Left ventricle myocardium superior (tissue), 1 donor: ENCODE results near the gene SMPD3. TPM values are rescaled to one million over a fixed set of nuclear protein-coding genes. Genes with fewer than 3 reads are reported as not detected.

Source experiments
- ATAC-seq: fragments of 200-7000 bp; cut with Tn5 transposase; one replicate; pipeline ENCODE4 v1.9.1; 2020; ENCODE audit warnings: mild to moderate bottlenecking, moderate library complexity
- DNase-seq: peaks from one replicate; pipeline ENCODE4 v3.0.0-alpha.2; 2020
- intact Hi-C: fragments of 100-400 bp; cut with micrococcal nuclease; formaldehyde crosslinking; loops from one replicate; pipeline ENCODE4 v1.11.0; 2022
- total RNA-seq: library from RNA; stranded (reverse); fragmentation: NEBNext Ultra II Directional; extraction: Animal tissue kit (Norgen Biotek cat#: 25700); gene quantifications from one replicate; pipeline ENCODE4 v1.2.1, GENCODE V29; 2021
- donor health status: DM: no; HTN: yes; CAD: no; lungs with severe emphysema.

The SMPD3 gene
- total RNA-seq, 1 donor from 2014 or later: 1.2 TPM

- DNase-seq (no peak), ATAC-seq (no peak)
- intact Hi-C loops: no loop called here
Observed at GRCh38 chr16:68475071-68475470, 26.8 kb upstream of the SMPD3 start.

GRCh38 chr16:68473358-68474070 is 25.2 kb upstream of the SMPD3 start:
- intact Hi-C loops: no loop called here
- no peak for DNase-seq
- ATAC-seq: peak; percentile 12

DNA sequence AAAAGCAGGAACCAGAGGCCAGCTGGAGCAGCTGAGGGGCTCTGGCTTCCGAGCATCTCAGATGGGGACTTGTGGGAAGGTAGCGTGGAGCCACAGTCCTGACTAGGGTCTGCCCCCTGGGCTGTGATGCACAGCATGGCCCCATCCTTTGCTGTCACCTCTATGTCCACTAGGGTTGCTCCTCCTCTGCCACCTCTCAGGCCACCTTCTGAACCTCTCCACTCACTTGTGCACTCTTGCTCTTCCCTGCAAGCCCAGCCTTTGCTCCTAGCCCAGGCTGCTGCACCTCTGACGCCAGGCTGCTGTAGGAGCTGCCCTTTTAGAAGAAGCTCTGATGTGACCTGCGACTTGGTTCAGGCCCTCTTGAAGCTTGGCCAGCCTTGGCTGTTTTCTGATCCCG is 24.3 kb upstream of the SMPD3 start:
- no peak for ATAC-seq
- no peak for DNase-seq
- intact Hi-C loops: no loop called here

DNA sequence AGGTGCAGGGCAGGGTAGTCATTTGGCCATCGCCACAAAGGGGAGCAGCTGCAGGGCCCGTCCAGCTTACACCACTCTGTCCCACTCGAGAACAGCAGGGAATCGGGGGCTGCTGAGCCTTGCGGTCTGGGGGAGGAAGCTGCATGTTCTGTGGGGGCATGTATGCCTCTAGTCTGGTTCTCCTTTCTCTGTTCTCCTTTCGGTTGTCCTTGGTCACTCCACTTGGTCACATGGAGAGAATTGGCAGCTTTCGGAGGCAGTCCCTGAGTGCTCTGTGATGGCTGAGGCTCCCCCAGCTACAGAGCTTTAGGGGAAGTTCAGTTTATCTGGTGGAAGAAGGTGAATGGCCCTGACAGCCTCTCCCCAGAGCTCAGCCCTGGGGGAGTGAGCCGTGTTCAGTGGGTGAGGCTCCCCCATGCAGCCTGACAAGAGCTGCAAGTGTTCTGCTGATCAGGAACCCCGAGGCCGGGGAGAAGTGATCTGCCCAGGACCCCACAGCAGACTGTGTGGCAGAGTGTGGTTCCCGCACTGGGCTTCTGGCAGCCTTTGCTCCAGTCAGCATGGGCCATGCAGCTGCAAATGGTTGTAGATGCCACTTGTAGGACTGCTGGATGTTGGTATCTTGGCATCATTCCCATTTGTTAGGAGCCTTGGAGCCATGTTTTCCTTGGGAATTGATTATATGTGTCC is 22.3 kb upstream of the SMPD3 start:
- intact Hi-C loops: no loop called here
- peak; percentile 40 for DNase-seq
- peak; percentile 91 for ATAC-seq

DNA sequence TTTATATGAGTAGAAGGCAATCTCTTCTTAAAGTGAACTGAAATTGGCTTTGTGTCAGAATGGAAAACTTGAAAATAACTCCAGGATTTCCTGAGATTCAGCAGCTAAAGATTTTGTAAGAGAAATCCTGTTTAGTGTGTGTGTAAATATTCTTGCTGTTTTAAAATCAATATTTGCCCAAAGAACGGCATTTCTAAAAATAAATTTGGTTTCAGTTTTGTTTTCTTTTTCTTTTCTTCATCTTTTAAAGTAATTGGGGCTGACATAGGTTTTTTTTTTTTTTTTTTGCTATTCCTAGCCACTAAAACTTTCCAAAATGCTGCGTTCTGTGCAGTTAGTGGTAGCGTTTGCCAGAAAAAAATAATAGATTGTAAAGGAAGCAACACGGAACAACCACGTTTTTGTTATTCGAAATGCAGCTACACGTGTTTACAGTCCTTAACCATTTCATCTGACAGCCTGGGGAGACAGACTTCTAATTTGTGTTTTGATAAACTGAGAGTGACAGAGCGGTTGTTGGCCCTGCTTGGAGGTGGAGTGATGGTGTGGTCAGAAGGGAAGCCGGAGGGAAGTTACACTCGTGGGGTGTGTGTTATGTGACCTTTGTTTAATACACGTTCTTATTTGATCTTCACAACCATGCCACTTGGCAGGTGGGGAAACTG is 21.6 kb upstream of the SMPD3 start:
- intact Hi-C loops: no loop called here
- peak; percentile 49 for ATAC-seq
- DNase-seq: no peak

- intact Hi-C loops: no loop called here
Observed at GRCh38 chr16:68468842-68469241, 20.5 kb upstream of the SMPD3 start.

DNA sequence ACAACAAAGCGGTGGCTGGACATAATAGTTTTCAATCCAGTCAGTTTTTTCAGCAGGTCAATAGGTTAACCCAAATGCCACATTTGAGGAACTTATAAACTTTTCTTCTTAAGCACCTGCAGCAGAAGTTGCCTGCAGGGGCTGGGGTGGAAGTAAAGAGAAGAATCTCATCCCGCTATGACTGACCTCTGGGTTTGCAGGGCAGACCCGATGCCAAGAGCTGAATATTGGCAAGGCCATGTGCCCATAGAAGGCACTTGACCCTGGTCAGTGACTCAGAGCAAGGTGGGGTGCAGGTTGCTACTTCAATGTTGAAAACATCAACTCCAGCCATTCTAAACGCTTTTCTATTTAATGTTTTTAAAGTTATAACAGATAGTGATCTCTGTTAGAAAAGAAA is 17.9 kb upstream of the SMPD3 start:
- ATAC-seq (no peak), DNase-seq (no peak)
- intact Hi-C loops: no loop called here

More at GRCh38 chr16:68468842-68469241, 20.5 kb upstream of the SMPD3 start:
- ATAC-seq: no peak
- no peak for DNase-seq

DNA sequence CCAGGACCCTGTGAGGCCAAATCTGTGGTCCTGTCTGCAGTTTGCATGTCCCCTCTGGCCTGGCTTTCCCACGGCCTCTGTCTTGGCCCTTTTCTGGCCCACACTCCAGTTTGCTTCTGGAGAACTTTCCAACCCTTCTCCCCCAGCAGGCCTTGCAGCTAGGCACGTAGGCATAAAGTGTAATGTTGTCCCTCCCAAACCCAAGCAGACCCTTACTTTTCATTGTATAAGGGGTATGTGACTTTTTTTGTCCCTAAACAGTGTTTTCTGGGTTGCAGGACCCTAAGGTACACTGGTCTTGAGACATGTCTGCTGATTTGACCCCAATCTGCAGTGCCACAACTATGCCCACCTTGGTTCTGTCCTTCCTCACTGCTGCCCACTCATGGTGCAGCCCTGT is 15.6 kb upstream of the SMPD3 start:
- DNase-seq: no peak
- ATAC-seq: no peak
- intact Hi-C loops: no loop called here

DNA sequence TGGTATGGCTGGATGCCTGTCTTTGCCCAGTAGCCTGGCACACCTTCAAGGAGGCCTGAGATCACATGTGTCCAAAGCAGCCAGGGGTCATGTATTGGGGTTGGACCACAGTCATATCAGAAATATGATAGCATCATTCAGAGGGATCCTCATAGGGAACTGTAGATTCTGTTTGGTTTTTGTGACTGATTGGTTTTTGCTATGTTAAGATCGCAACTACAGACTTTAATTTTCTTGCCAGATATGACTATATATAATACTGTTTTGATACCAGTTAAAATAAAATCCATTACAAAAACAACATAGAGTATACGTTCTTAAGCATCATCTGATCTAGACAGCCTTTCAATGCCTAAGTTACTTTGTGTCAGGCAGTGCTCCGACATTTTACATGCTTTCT is 11.8 kb upstream of the SMPD3 start:
- intact Hi-C loops: no loop called here
- no peak for DNase-seq
- ATAC-seq: no peak

- ATAC-seq: no peak
- intact Hi-C loops: no loop called here
- no peak for DNase-seq
Observed at GRCh38 chr16:68459457-68459856, 11.1 kb upstream of the SMPD3 start.

DNA sequence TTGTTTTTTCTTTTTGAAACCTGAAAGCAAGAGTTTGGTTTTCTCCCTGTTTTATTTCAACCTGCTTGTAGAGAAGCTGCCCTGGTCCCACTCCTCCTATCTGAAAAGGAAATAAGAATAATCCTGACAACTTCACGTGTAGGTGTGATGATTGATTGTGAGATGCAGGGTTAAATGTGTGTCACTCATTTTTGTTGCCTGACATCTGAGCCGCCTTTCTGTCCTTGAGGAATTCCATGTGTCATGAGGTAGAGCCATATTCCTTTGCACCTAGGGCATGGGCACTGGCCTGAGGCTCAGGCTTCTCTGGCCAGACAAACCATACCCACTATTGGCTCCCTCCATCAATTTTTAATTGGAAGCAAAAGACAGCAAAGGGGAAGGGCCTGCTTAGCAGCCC is 10.2 kb upstream of the SMPD3 start:
- ATAC-seq (no peak), DNase-seq (no peak)
- intact Hi-C loops: no loop called here

DNA sequence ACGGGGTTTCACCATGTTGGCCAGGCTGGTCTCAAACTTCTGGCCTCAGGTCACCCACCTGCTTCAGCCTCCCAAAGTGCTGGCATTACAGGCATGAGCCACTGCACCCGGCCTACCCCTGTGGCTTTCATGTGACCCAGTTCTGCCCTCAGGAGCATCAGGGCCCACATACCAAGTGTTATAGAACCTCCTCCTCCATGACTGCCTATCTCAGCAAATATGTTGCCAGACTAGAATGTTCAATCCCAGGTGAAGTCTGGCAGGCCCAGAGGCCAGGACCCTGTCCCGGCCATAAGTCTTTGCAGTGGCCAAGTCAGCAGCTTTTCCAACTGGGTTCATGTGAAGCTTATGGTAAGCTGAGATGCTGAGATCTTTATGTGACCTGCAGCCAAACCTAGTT is 9.8 kb upstream of the SMPD3 start:
- intact Hi-C loops: no loop called here
- DNase-seq: no peak
- no peak for ATAC-seq

DNA sequence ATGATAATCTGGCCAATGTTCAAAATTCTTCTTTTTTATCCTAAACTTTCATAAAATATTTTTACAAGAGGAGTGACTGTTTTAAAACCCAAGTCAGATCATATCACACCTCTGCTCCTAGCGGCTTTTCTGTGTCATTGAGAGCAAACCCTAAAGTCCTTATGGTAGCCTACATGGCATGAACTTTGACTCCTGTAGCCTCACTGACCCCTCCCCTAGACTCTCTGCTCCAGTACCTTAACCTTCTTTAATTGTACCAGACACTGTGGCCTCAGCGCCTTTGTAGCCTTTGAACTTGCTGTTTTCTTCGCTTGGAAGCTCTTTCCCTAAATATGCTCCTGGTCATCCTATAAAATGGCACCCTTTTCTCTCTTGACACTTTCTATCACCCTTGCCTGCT is 7.3 kb upstream of the SMPD3 start:
- intact Hi-C loops: no loop called here
- no peak for DNase-seq
- ATAC-seq: no peak

GRCh38 chr16:68454920-68455435 is 6.7 kb upstream of the SMPD3 start:
- ATAC-seq (no peak), DNase-seq (no peak)
- intact Hi-C loops: no loop called here

DNA sequence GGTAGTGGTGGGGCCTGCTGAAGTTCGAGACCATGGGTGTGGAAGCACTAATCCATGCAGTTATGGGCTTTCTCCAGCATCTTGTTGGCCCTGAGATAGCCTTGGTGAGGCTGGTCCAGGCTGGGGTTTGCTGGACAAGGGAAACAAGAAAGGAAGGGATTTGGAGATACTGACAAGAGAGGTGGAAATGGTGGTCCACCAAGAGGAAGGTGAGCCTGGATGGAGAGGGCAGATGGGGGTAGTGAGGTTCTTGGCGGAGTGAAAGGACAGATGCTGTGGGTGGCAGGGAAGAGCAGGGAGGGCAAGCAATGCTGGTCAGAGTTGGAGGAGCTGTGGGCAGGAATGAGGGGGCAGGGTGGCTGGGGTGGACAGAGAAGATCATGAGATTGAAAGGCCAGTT is 5.5 kb upstream of the SMPD3 start:
- intact Hi-C loops: no loop called here
- ATAC-seq: no peak
- DNase-seq: no peak

GRCh38 chr16:68452176-68452575 is 3.9 kb upstream of the SMPD3 start:
- no peak for ATAC-seq
- intact Hi-C loops: no loop called here
- no peak for DNase-seq

GRCh38 chr16:68451676-68452075 is 3.4 kb upstream of the SMPD3 start:
- DNase-seq: no peak
- no peak for ATAC-seq
- intact Hi-C loops: no loop called here

DNA sequence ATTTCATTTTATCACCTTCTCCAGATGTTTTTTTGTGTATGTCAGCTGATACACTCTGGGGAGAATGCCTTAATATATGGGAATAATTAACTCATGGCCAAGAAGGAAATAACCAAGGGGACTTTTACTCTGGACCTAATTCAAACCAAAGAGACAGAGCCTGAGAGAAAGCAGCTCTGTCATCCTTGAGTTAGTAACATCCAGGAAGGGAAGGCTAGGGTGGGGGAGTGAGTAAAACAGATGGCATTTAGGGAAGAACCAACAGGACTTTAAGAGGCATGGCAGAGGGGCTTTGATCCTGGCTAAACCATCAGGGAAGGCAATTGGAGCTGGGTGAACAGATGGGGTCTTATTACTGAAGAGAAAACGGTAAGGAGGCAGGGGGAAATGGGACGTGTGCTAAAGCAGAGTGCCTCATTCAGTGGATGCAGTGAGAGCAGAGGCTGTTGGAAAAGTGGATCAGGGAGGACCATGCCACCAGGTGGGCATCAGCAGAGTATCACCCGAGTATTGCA is 2.5 kb upstream of the SMPD3 start:
- ATAC-seq: no peak
- no peak for DNase-seq
- intact Hi-C loops: no loop called here

DNA sequence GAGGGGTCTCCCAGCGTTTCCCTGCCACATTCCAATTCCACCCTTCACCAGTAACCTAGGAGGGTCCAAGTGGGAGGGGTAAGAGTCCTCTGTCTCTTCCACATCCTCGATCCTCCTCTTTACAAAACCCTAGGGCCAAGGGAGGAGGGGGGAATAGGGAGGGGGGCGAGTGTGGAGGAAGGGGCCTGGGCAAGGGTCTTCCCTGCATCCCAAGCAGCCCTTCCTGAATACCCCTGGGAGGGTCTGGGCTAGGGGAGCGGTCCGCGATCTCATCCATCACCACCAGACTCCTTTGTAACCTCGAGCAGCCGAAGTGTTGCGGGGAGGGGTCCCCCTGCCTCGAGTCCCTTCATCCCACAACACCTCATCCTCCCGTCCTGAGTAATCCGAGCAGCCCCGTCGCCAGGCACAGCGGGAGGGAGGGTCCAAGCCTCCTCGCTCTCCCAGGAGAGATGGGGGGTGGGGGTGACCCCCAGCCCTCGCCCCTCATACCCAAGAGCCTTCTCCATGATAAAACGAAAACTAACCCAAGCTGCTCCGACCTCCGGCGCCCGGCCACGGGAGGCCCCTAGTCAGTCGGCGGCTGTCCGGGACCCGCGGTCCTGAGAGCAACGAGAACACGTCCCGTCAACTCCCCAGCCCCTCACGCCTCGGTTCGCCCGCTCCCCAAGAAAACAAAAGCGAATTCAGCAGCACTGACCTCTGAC is 502 bp downstream of the SMPD3 start:
- intact Hi-C loops: no loop called here
- ATAC-seq: no peak
- DNase-seq: no peak
